H9 (cell line): ENCODE data around the gene KRTAP10-6. TPM values are rescaled to one million over a fixed set of nuclear protein-coding genes. Genes with fewer than 3 reads are reported as not detected.
"Not testable (repeated sequence)": the region's sequence is repeated elsewhere in the genome, so short reads cannot be mapped to it uniquely, and the experiment has no call there.

ENCODE experiments used
- DNase-seq: peaks from one replicate; pipeline ENCODE4 v3.0.0-alpha.2; 2017
- H2AFZ ChIP-seq: one replicate; pipeline ENCODE4 v1.6.1; 2013; ENCODE audit warnings: mild to moderate bottlenecking, low read length, control low read depth, moderate library complexity
- H2AK5ac ChIP-seq: 2 replicates; pipeline ENCODE4 v1.6.1; 2013; ENCODE audit warnings: low read length, control low read depth, mixed read lengths; ENCODE audit not compliant: insufficient read length
- H2BK120ac ChIP-seq: one replicate; pipeline ENCODE4 v1.6.1; 2013; ENCODE audit warnings: low read depth, mild to moderate bottlenecking, low read length, control low read depth, inconsistent platforms; ENCODE audit not compliant: poor library complexity, severe bottlenecking
- H2BK12ac ChIP-seq: 2 replicates; pipeline ENCODE4 v1.6.1; 2013; ENCODE audit warnings: low read length, control low read depth, mixed read lengths, low read depth; ENCODE audit not compliant: insufficient read length
- H2BK15ac ChIP-seq: 2 replicates; pipeline ENCODE4 v1.6.1; 2013; ENCODE audit warnings: low read depth, low read length, control low read depth
- H2BK20ac ChIP-seq: one replicate; pipeline ENCODE4 v1.6.1; 2013; ENCODE audit warnings: low read depth, mild to moderate bottlenecking, low read length, control low read depth, inconsistent platforms; ENCODE audit not compliant: poor library complexity, severe bottlenecking
- H2BK5ac ChIP-seq: 2 replicates; pipeline ENCODE4 v1.6.1; 2013; ENCODE audit warnings: low read length, control low read depth, mixed read lengths; ENCODE audit not compliant: insufficient read length
- H3K14ac ChIP-seq: 2 replicates; pipeline ENCODE4 v1.6.1; 2013; ENCODE audit warnings: low read length, control low read depth; ENCODE audit not compliant: insufficient read depth
- H3K18ac ChIP-seq: 2 replicates; pipeline ENCODE4 v1.6.1; 2013; ENCODE audit warnings: low read depth, mild to moderate bottlenecking, mixed read lengths, low read length, control low read depth; ENCODE audit not compliant: insufficient read length
- H3K23ac ChIP-seq: 2 replicates; pipeline ENCODE4 v1.6.1; 2013; ENCODE audit warnings: low read length, control low read depth, mixed read lengths, low read depth; ENCODE audit not compliant: insufficient read length
- H3K23me2 ChIP-seq: 2 replicates; pipeline ENCODE4 v1.6.1; 2013; ENCODE audit warnings: low read depth, mild to moderate bottlenecking, mixed read lengths, low read length, control low read depth; ENCODE audit not compliant: insufficient read length, poor library complexity, severe bottlenecking
- H3K27ac ChIP-seq: 2 replicates; pipeline ENCODE4 v1.5.1; 2013; ENCODE audit warnings: low read length, control low read depth, mixed read lengths, low read depth; ENCODE audit not compliant: insufficient read length
- H3K27me3 ChIP-seq: 2 replicates; pipeline ENCODE4 v1.6.1; 2013; ENCODE audit warnings: low read length, control low read depth, inconsistent platforms; ENCODE audit not compliant: insufficient read depth
- H3K4ac ChIP-seq: 2 replicates; pipeline ENCODE4 v1.6.1; 2013; ENCODE audit warnings: low read depth, mild to moderate bottlenecking, control low read depth, inconsistent platforms, low read length, moderate library complexity
- H3K4me1 ChIP-seq: 2 replicates; pipeline ENCODE4 v1.6.1; 2013; ENCODE audit warnings: low read length, control low read depth, inconsistent platforms; ENCODE audit not compliant: insufficient read depth
- H3K4me2 ChIP-seq: 2 replicates; pipeline ENCODE4 v1.6.1; 2013; ENCODE audit warnings: low read length, control low read depth, mixed read lengths; ENCODE audit not compliant: insufficient read length, insufficient read depth
- H3K56ac ChIP-seq: 2 replicates; pipeline ENCODE4 v1.6.1; 2013; ENCODE audit warnings: low read depth, mild to moderate bottlenecking, mixed read lengths, low read length, control low read depth; ENCODE audit not compliant: insufficient read length
- H3K79me1 ChIP-seq: 2 replicates; pipeline ENCODE4 v1.6.1; 2013; ENCODE audit warnings: low read depth, mild to moderate bottlenecking, moderate library complexity, low read length, control low read depth, inconsistent platforms; ENCODE audit not compliant: insufficient read depth, poor library complexity, severe bottlenecking
- H3K79me2 ChIP-seq: 2 replicates; pipeline ENCODE4 v1.6.1; 2013; ENCODE audit warnings: low read length, control low read depth, inconsistent platforms; ENCODE audit not compliant: insufficient read depth
- H3K9ac ChIP-seq: 2 replicates; pipeline ENCODE4 v1.6.1; 2013; ENCODE audit warnings: low read length, control low read depth, mixed read lengths; ENCODE audit not compliant: insufficient read length; ENCODE audit errors: extremely low read depth
- H3K9me3 ChIP-seq: one replicate; pipeline ENCODE4 v1.6.1; 2013; ENCODE audit warnings: low read depth, low read length, inconsistent platforms; ENCODE audit not compliant: control insufficient read depth
- H3T11ph ChIP-seq: one replicate; pipeline ENCODE4 v1.6.1; 2013; ENCODE audit warnings: mild to moderate bottlenecking, low read length, control low read depth, inconsistent platforms
- H4K20me1 ChIP-seq: one replicate; pipeline ENCODE4 v1.6.1; 2013; ENCODE audit not compliant: control insufficient read depth, insufficient read length, insufficient read depth
- H4K5ac ChIP-seq: 2 replicates; pipeline ENCODE4 v1.6.1; 2013; ENCODE audit warnings: low read depth, mild to moderate bottlenecking, mixed read lengths, low read length, control low read depth; ENCODE audit not compliant: insufficient read length
- H4K8ac ChIP-seq: replicated peaks from 2 replicates; pipeline ENCODE4 v1.6.1; 2013; ENCODE audit warnings: low read length, control low read depth, mixed read lengths, low read depth; ENCODE audit not compliant: insufficient read length
- H4K91ac ChIP-seq: 2 replicates; pipeline ENCODE4 v1.6.1; 2013; ENCODE audit warnings: low read depth, mild to moderate bottlenecking, moderate library complexity, mixed read lengths, low read length, control low read depth; ENCODE audit not compliant: insufficient read length
- H3K27ac Mint-ChIP-seq, 3 experiments: 2 replicates in 2 of 3; 3 replicates in 1 of 3; pipeline ENCODE4 v1.8.0; 2020 to 2021; ENCODE audit warnings: mixed read lengths in 3 of 3, mild to moderate bottlenecking in 1 of 3, moderate library complexity in 1 of 3
- H3K27me3 Mint-ChIP-seq: 2 replicates; pipeline ENCODE4 v1.8.0; 2021; ENCODE audit warnings: low read depth, mild to moderate bottlenecking, moderate library complexity, mixed read lengths
- H3K36me3 Mint-ChIP-seq, 3 experiments: 2 replicates in 2 of 3; 3 replicates in 1 of 3; pipeline ENCODE4 v1.8.0; 2020 to 2021; ENCODE audit warnings: low read depth in 3 of 3, mixed read lengths in 3 of 3; ENCODE audit not compliant: insufficient read depth in 1 of 3
- H3K4me1 Mint-ChIP-seq, 2 experiments: 2 replicates each; pipeline ENCODE4 v1.8.0; 2020; ENCODE audit warnings: mixed read lengths in 2 of 2
- H3K4me3 Mint-ChIP-seq, 2 experiments: 2 replicates in 1 of 2; 3 replicates in 1 of 2; pipeline ENCODE4 v1.8.0; 2020 to 2021; ENCODE audit warnings: mild to moderate bottlenecking in 2 of 2, mixed read lengths in 2 of 2, moderate library complexity in 1 of 2
- H3K9me3 Mint-ChIP-seq, 2 experiments: 2 replicates in 1 of 2; 3 replicates in 1 of 2; pipeline ENCODE4 v1.8.0; 2020; ENCODE audit warnings: mild to moderate bottlenecking in 2 of 2, mixed read lengths in 2 of 2, moderate library complexity in 1 of 2
- WGBS: extraction: QIAGEN DNeasy Blood & Tissue Kit; methylation state at CpG from one replicate; pipeline ENCODE4 v1.1.7; 2013; ENCODE audit warnings: missing lambda C conversion rate, low lambda C conversion rate, mixed read lengths; ENCODE audit not compliant: insufficient read length; ENCODE audit errors: extremely low coverage; 5-methylcytosine and 5-hydroxymethylcytosine counted together
- total RNA-seq: library from RNA; stranded (reverse); gene quantifications from 2 replicates; pipeline ENCODE4 v1.2.1, GENCODE V29; 2021
- TF ChIP-seq, protein P1 (sequence below): fragments of 200-600 bp; sonication (generic); conservative IDR thresholded peaks from 3 replicates; pipeline ENCODE4 v1.8.0; 2021; ENCODE audit warnings: antibody characterized with exemption, mild to moderate bottlenecking

KRTAP10-6 gene
- total RNA-seq, 1 experiment from 2014 or later: not detected

DNA sequence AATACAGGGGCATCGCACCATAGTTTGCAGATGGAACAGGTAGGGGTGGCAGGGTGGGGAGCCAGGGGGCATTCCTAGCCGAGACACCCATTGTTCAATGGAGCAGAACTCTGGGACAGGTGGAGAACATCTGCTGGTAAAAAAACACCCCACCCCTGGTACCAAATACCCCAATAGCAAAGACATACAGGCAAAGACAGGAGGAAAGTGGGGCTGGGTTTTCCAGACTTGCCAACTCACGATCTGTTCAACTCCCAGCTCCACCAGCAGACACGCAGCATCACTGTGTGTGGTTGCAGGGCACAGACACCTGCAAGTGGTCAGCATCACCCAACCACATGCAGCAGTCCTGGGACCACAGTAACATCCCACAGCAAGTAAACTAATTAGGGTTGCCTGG lies 19.2 kb upstream of the KRTAP10-6 start:
- Histone ChIP-seq H3K14ac (no peak overlapping the region), H3K4ac (no peak overlapping the region), H4K5ac (no peak overlapping the region), H2BK120ac (no peak overlapping the region), H2BK15ac (no peak overlapping the region), H3K27ac (no peak overlapping the region), H2AFZ (no peak overlapping the region), H2BK20ac (no peak overlapping the region), H3K4me2 (no peak overlapping the region), H3K27me3 (no peaks in the 10 kb centered on the region), H3K79me2 (no peaks in the 10 kb centered on the region), H3K23ac (no peak overlapping the region), H2AK5ac (no peak overlapping the region), H4K8ac (no peak overlapping the region), H3K18ac (no peak overlapping the region), H3K23me2 (no peaks in the 10 kb centered on the region), H3T11ph (no peak overlapping the region), H3K9ac (no peak overlapping the region), H3K4me1 (no peaks in the 10 kb centered on the region), H4K91ac (no peak overlapping the region), H2BK12ac (no peak overlapping the region), H4K20me1 (no peaks in the 10 kb centered on the region), H3K79me1 (no peaks in the 10 kb centered on the region), H2BK5ac (no peak overlapping the region), H3K9me3 (peaks cover 9% of the 10 kb centered on the region), H3K56ac (no peak overlapping the region)
- no peak for DNase-seq
- Mint-ChIP-seq H3K27me3 (peaks cover 9% of the 10 kb centered on the region), H3K27ac (no peak overlapping the region), H3K9me3 (peaks cover 33 to 38% of the 10 kb centered on the region in 2 experiments), H3K4me1 (peaks cover 11 to 17% of the 10 kb centered on the region in 2 experiments), H3K36me3 (peaks cover 8 to 26% (median 21%) of the 10 kb centered on the region in 3 experiments), H3K4me3 (no peak overlapping the region)
- WGBS: no CpG with 5 or more reads among the region's 4 CpGs
- TF ChIP-seq, protein P1, sequence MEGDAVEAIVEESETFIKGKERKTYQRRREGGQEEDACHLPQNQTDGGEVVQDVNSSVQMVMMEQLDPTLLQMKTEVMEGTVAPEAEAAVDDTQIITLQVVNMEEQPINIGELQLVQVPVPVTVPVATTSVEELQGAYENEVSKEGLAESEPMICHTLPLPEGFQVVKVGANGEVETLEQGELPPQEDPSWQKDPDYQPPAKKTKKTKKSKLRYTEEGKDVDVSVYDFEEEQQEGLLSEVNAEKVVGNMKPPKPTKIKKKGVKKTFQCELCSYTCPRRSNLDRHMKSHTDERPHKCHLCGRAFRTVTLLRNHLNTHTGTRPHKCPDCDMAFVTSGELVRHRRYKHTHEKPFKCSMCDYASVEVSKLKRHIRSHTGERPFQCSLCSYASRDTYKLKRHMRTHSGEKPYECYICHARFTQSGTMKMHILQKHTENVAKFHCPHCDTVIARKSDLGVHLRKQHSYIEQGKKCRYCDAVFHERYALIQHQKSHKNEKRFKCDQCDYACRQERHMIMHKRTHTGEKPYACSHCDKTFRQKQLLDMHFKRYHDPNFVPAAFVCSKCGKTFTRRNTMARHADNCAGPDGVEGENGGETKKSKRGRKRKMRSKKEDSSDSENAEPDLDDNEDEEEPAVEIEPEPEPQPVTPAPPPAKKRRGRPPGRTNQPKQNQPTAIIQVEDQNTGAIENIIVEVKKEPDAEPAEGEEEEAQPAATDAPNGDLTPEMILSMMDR: no peak

DNA sequence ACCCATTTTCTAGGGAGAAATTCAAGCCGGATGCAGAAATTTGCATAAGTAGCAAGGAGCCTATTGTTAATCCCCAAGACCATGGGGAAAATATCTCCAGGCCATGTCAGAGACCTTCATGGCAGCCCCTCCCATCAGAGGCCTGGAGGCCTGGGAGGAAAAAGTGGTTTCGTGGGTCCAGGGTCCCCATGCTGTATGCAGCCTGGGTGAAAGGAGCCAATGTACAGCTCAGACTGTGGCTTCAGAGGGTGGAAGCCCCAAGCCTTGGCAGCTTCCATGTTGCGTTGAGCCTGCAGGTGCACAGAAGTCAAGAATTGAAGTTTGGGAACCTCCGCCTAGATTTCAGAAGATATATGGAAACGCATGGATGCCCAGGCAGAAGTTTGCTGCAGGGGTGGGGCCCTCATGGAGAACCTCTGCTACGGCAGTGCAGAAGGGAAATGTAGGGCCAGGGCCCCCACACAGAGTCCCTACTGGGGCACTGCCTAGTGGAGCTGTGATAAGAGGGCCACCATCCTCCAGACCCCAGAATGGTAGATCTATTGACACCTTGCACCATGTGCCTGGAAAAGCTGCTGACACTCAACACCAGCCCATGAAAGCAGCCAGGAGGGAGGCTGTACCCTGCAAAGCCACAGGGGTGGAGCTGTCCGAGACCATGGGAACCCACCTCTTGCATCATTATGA lies 18.0 kb upstream of the KRTAP10-6 start:
- not testable (repeated sequence) for H3T11ph ChIP-seq, H3K18ac ChIP-seq, H3K27ac ChIP-seq, H3K4me2 ChIP-seq, H2BK15ac ChIP-seq, H4K20me1 ChIP-seq, H3K4ac ChIP-seq, H3K9ac ChIP-seq, H3K23me2 ChIP-seq, H3K27me3 ChIP-seq, H2BK5ac ChIP-seq, H3K4me1 ChIP-seq, H3K4me3 Mint-ChIP-seq, DNase-seq, H3K27ac Mint-ChIP-seq, H2AK5ac ChIP-seq, H3K14ac ChIP-seq, H4K8ac ChIP-seq, H3K79me1 ChIP-seq, H2BK12ac ChIP-seq, H2AFZ ChIP-seq, H2BK120ac ChIP-seq, H4K91ac ChIP-seq, H3K9me3 ChIP-seq, H3K79me2 ChIP-seq, H2BK20ac ChIP-seq, H4K5ac ChIP-seq, H3K27me3 Mint-ChIP-seq, H3K23ac ChIP-seq, H3K4me1 Mint-ChIP-seq, H3K56ac ChIP-seq
- H3K9me3 Mint-ChIP-seq: peaks cover 33 to 39% of the 10 kb centered on the region in 2 experiments
- H3K36me3 Mint-ChIP-seq: peaks cover 8 to 26% (median 21%) of the 10 kb centered on the region in 3 experiments
- WGBS: no CpG with 5 or more reads among the region's 7 CpGs
